ENCODE measurements around the gene SIT1.

- no peak for TF ChIP-seq CTCF (IDR thresholded peaks at IDR 0.05; ENCODE audit: low read depth, low read length)
- no peak for TF ChIP-seq POLR2A (IDR thresholded peaks at IDR 0.05; ENCODE audit: extremely low read depth, insufficient read length)
These were observed 28.4 kb upstream of the SIT1 start for GRCh38 chr9:35679091-35679490.

Measured in NB4 (cell line).